SW 1271 (cell line): ENCODE data around the gene PIEZO1.

ENCODE experiments used
- DNase-seq, 2 experiments: peaks; one replicate each; lab custom pipeline; 2025; lab: John Stamatoyannopoulos, UW

Gene PIEZO1

GRCh38 chr16:88754109-88754911 lies 30.7 kb downstream of the PIEZO1 start:
- no peak for DNase-seq

- DNase-seq = no peak
Observed at GRCh38 chr16:88753602-88754001, 31.4 kb downstream of the PIEZO1 start.

GRCh38 chr16:88753191-88753590 lies 31.8 kb downstream of the PIEZO1 start:
- DNase-seq = no peak

GRCh38 chr16:88752386-88753002 lies 32.5 kb downstream of the PIEZO1 start:
- no peak for DNase-seq

- DNase-seq = no peak
Observed at GRCh38 chr16:88750854-88751253, 34.2 kb downstream of the PIEZO1 start.

GRCh38 chr16:88749358-88749757 lies 35.7 kb downstream of the PIEZO1 start:
- no peak for DNase-seq

GRCh38 chr16:88748364-88748763 lies 36.7 kb downstream of the PIEZO1 start:
- DNase-seq = no peak

- DNase-seq = peak in 1 of 2 experiments; percentile 22
Observed at GRCh38 chr16:88747588-88748301, 37.3 kb downstream of the PIEZO1 start.

GRCh38 chr16:88746506-88746905 lies 38.5 kb downstream of the PIEZO1 start:
- no peak for DNase-seq

GRCh38 chr16:88744577-88745521 lies 40.2 kb downstream of the PIEZO1 start:
- no peak for DNase-seq

- DNase-seq = peak; percentile 38 to 47
Observed at GRCh38 chr16:88743693-88744576, 41.1 kb downstream of the PIEZO1 start.

- DNase-seq = no peak
Observed at GRCh38 chr16:88742896-88743605, 42.0 kb downstream of the PIEZO1 start.

GRCh38 chr16:88741368-88741767 lies 43.7 kb downstream of the PIEZO1 start:
- no peak for DNase-seq

GRCh38 chr16:88740727-88741055 lies 44.3 kb downstream of the PIEZO1 start:
- no peak for DNase-seq

GRCh38 chr16:88739977-88740726 lies 44.9 kb downstream of the PIEZO1 start:
- no peak for DNase-seq

- no peak for DNase-seq
Observed at GRCh38 chr16:88739139-88739976, 45.7 kb downstream of the PIEZO1 start.

GRCh38 chr16:88738151-88739084 lies 46.6 kb downstream of the PIEZO1 start:
- no peak for DNase-seq
